ENCODE results near the gene OOSP4A.
"Not testable (repeated sequence)": the region's sequence is repeated elsewhere in the genome, so short reads cannot be mapped to it uniquely, and the experiment has no call there.

The OOSP4A gene

DNA sequence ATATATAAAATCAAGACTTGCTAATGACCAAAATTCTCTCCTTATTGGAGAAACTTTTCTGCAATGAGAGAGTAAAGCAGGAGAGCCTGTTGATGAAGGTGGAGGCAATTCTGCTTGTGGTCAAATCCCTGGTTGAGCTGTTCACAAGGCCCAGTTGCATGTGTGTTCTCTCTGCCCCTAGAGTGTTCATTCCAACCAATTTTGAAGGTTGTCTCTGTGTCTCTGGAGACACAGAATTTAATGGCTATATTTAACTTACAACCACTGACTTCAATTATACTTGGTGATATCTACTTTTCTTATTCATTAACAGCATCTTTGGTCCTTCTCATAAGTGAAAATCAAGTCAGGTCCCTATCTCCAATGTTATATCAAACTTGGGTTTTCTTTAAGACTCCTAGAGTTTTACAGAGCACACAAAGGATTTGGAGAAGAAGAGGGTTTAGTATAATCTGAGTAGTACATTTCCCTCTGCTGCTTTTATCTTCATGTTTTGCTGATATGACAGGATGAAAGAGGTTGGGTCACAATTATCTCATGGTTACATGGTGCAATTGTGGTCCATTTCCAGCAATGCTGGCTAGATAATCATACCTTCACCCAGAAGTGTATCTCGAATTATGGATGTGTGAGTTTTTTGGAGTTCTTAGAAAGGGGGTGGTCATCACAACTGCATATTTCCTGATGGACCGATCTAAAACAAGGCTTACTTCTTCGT lies 4.0 kb downstream of the OOSP4A start:
- no peaks in the 10 kb centered on the region for H4K20me1 ChIP-seq
- no peaks in the 10 kb centered on the region for H3K27me3 ChIP-seq
- TF ChIP-seq Cebpa-rat (IDR thresholded peaks at IDR 0.05): no peak
- no peak overlapping the region for H3K4me2 ChIP-seq
- no peaks in the 10 kb centered on the region for H3K9me3 ChIP-seq (replicated peaks in 1 of 11)
- H3K4me1 ChIP-seq: no peaks in the 10 kb centered on the region
- H3K36me3 ChIP-seq: no peaks in the 10 kb centered on the region
- H3K9ac ChIP-seq: no peak overlapping the region
- H3K4me3 ChIP-seq: no peak overlapping the region
- H3K27ac ChIP-seq: no peak overlapping the region

DNA sequence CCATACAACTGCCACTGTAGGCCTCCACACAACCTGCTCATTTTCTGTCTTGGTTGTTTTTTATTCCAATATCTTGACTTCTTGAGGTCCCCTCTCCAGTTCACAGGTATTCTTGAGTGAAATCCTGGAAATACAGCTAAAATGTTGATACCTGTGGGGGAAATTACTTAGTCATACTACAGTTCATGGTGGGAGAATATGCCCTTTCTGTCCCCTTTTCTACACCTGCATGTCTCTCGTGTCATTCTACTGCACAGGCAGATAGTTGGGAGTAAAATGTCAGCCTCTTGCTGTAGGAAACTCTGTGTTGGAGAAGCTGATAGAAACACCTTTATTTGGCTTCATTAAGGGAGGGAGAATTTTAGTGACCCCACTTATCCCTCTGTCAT lies 4.6 kb downstream of the OOSP4A start:
- H3K4me1 ChIP-seq: no peaks in the 10 kb centered on the region
- no peaks in the 10 kb centered on the region for H3K36me3 ChIP-seq
- H3K4me3 ChIP-seq: no peak overlapping the region
- no peak overlapping the region for H3K27ac ChIP-seq
- H3K9me3 ChIP-seq (replicated peaks in 1 of 11): no peaks in the 10 kb centered on the region
- H3K4me2 ChIP-seq: no peak overlapping the region
- H3K27me3 ChIP-seq: no peaks in the 10 kb centered on the region
- H3K9ac ChIP-seq: no peak overlapping the region
- no peak for TF ChIP-seq Cebpa-rat (IDR thresholded peaks at IDR 0.05)
- H4K20me1 ChIP-seq: no peaks in the 10 kb centered on the region

DNA sequence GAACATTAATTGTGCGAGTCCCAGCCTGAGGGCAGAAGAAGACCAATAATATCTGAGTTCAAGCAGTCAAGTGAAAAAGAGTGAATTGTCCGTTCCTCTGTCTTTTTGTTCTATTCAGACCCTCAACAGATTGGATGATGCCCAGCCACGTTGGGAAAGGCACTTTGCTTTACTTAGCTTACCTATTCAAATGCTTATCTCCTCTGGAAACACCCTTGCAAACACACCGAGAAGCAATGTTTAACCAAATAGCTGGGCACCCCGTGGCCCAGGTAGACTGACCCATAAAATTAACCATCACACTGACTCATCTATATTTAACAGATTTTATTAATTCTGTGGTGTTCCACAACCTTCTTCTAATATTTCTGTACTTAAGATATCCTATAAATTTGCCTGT lies 9.3 kb downstream of the OOSP4A start:
- H3K4me3 ChIP-seq: no peak overlapping the region
- H3K27me3 ChIP-seq: no peaks in the 10 kb centered on the region
- TF ChIP-seq Cebpa-rat (IDR thresholded peaks at IDR 0.05): no peak
- H3K4me1 ChIP-seq: no peaks in the 10 kb centered on the region
- no peak overlapping the region for H3K4me2 ChIP-seq
- no peak overlapping the region for H3K9ac ChIP-seq
- H3K36me3 ChIP-seq: no peaks in the 10 kb centered on the region
- H3K27ac ChIP-seq: no peak overlapping the region
- H4K20me1 ChIP-seq: no peaks in the 10 kb centered on the region
- H3K9me3 ChIP-seq (replicated peaks in 1 of 11): no peaks in the 10 kb centered on the region

DNA sequence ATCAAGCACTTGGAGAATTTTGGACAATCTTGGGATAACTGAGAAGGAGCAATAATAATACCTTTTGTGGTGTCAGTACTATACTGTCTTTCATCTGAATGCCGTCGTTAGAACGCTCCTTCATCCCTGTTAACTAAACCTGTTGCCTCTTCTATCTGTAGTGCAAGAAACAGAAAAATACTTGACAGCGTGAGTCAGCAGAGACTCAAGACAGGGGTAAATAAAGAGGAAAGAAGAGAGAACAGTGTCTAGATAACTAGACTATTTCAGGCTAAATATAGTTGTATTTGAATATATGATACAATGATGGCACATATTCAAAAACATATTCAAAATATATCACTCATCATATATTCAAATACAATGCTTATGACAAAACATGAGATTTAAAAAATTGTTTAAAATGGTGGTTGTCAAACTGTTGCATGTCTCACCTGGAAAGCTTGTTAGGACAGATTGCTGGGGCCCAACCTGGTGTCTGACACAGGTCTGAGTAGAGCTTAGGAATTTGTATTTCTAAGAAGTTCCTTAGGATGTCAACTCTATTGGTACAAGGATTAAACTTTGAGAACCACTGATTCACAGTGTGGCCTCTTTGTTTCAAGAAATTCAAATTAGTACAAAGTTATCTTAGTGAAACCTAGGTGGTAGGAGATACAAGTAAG lies 17.4 kb downstream of the OOSP4A start:
- H3K27ac ChIP-seq: no peak overlapping the region

DNA sequence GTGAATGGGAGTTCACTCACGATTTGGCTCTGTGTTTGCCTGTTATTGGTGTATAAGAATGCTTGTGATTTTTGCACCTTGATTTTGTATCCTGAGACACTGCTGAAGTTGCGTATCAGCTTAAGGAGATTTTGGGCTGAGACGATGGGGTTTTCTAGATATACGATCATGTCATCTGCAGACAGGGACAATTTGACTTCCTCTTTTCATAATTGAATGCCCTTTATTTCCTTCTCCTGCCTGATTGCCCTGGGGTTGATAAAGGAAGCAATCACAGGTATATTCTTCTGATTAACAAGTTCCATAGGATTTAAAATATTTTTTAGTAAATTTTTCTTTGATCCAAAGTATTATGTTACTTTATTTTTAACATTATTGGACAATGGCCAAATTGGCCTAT lies 18.2 kb downstream of the OOSP4A start:
- not testable (repeated sequence) for H3K27ac ChIP-seq; H3K9me3 ChIP-seq (replicated peaks in 1 of 11); H3K4me3 ChIP-seq

More for the DNA sequence above, 17.4 kb downstream of the OOSP4A start:
- H4K20me1 ChIP-seq: no peaks in the 10 kb centered on the region
- no peak overlapping the region for H3K9ac ChIP-seq
- H3K9me3 ChIP-seq (replicated peaks in 1 of 11): no peaks in the 10 kb centered on the region
- H3K36me3 ChIP-seq: no peaks in the 10 kb centered on the region
- no peak for TF ChIP-seq Cebpa-rat (IDR thresholded peaks at IDR 0.05)
- H3K27me3 ChIP-seq: no peaks in the 10 kb centered on the region
- no peak overlapping the region for H3K4me2 ChIP-seq
- H3K4me3 ChIP-seq: no peak overlapping the region
- no peaks in the 10 kb centered on the region for H3K4me1 ChIP-seq

DNA sequence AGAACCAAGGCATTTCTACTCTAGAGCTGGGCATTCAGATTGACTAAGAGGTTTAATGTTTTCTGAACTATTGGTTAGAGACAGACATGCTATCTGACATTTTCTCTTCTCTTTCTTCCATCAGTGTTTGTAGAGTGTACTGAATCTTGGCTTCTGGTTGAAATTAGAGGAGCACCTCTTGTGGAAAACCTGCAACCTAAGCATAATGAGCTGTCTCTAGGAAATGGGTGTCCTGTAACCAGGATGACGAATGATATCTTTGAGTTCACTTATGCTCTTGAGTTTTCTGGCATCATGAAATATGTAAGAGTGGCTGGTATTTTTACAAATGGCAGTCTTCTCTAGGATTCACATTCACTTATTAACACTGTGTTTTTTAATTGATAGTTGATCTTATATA lies 19.4 kb downstream of the OOSP4A start:
- no peaks in the 10 kb centered on the region for H3K36me3 ChIP-seq
- H3K9me3 ChIP-seq (replicated peaks in 1 of 11): no peaks in the 10 kb centered on the region
- no peaks in the 10 kb centered on the region for H4K20me1 ChIP-seq
- H3K9ac ChIP-seq: no peak overlapping the region
- H3K4me3 ChIP-seq: no peak overlapping the region
- H3K4me1 ChIP-seq: no peaks in the 10 kb centered on the region
- no peaks in the 10 kb centered on the region for H3K27me3 ChIP-seq
- no peak overlapping the region for H3K4me2 ChIP-seq
- H3K27ac ChIP-seq: no peak overlapping the region
- no peak for TF ChIP-seq Cebpa-rat (IDR thresholded peaks at IDR 0.05)

More for the DNA sequence above, 18.2 kb downstream of the OOSP4A start:
- H4K20me1 ChIP-seq, H3K9ac ChIP-seq, H3K4me2 ChIP-seq, H3K27me3 ChIP-seq, H3K36me3 ChIP-seq, H3K4me1 ChIP-seq: not testable (repeated sequence)

DNA sequence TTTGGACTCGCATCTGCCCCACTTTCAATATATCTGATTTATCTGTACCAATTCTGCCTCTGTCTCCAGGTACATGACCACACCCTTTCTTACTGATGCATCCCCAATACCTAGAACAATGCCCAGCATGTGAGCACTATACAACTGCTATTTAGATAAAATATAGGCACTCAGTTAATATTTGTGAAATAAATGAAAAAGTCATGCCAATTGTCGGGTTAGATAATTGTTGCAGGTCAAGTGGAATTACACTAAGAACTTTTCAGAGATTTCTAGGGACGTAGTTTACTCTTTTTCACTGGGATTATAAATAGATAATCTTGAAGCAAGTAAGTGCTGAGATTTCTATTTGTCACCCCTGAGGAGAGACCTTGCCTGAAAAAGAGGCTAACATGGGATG lies 20.5 kb downstream of the OOSP4A start:
- H3K4me1 ChIP-seq: no peaks in the 10 kb centered on the region
- H3K4me3 ChIP-seq: no peak overlapping the region
- no peaks in the 10 kb centered on the region for H3K27me3 ChIP-seq
- H3K36me3 ChIP-seq: no peaks in the 10 kb centered on the region
- no peak overlapping the region for H3K27ac ChIP-seq
- H4K20me1 ChIP-seq: no peaks in the 10 kb centered on the region
- no peak for TF ChIP-seq Cebpa-rat (IDR thresholded peaks at IDR 0.05)
- no peak overlapping the region for H3K9ac ChIP-seq
- H3K9me3 ChIP-seq (replicated peaks in 1 of 11): peaks cover 0 to 6% (median 4%) of the 10 kb centered on the region in 11 experiments; a peak in 12 of 22 replicates
- no peak overlapping the region for H3K4me2 ChIP-seq

DNA sequence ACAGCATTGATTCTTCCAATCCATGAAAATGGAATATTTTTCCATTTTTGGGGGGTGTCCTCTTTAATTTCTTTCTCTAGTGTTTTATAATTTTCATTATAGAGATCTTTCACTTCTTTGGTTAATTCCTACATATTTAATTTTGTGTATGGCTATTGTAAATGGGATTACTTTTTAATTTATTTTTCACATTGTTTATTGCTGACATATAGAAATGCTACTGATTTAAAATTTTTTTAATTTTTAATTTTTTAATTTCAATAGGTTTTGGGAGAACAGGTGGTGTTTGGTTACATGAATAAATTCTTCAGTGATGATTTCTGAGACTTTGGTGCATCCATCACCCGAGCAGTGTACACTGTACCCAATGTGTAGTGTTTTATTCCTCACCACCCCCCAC lies 26.6 kb downstream of the OOSP4A start:
- Histone ChIP-seq H3K9me3 (replicated peaks in 1 of 11) (peaks cover 42 to 54% (median 48%) of the 10 kb centered on the region in 11 experiments), H3K27me3 (no peaks in the 10 kb centered on the region), H3K4me1 (peaks cover 0 to 6% (median 0%) of the 10 kb centered on the region in 10 experiments; a peak in 1 of 20 replicates), H3K4me3 (no peak overlapping the region), H3K4me2 (no peak overlapping the region), H4K20me1 (no peaks in the 10 kb centered on the region), H3K36me3 (no peaks in the 10 kb centered on the region), H3K27ac (no peak overlapping the region), H3K9ac (no peak overlapping the region)
- TF ChIP-seq Cebpa-rat (IDR thresholded peaks at IDR 0.05): no peak

DNA sequence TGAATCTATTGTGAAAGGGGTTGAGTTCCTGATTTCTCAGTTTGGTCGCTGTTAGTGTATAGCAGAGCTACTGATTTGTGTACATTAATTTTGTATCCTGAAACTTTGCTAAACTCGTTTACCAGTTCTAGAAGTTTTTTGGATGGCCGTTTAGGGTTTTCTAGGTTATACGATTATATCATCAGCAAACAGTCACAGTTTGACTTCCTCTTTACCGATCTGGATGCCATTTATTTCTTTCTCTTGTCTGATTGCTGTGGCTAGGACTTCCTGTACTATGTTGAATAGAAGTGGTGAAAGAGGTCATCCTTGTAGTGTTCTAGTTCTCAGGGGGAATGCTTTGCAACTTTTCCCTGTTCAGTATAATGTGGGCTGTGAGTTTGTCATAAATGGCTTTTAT lies 28.6 kb downstream of the OOSP4A start:
- Histone ChIP-seq H4K20me1 (no peaks in the 10 kb centered on the region), H3K4me1 (peaks cover 0 to 6% (median 0%) of the 10 kb centered on the region in 10 experiments; a peak in 1 of 20 replicates), H3K9ac (no peak overlapping the region), H3K4me2 (0 out of 22 replicates have a peak overlapping the region, but pooled peaks of 1 of the 11 experiments have one; percentile 10), H3K27me3 (no peaks in the 10 kb centered on the region), H3K36me3 (no peaks in the 10 kb centered on the region), H3K9me3 (replicated peaks in 1 of 11) (peaks cover 42 to 54% (median 48%) of the 10 kb centered on the region in 11 experiments), H3K27ac (no peak overlapping the region), H3K4me3 (no peak overlapping the region)
- TF ChIP-seq Cebpa-rat (IDR thresholded peaks at IDR 0.05): no peak

DNA sequence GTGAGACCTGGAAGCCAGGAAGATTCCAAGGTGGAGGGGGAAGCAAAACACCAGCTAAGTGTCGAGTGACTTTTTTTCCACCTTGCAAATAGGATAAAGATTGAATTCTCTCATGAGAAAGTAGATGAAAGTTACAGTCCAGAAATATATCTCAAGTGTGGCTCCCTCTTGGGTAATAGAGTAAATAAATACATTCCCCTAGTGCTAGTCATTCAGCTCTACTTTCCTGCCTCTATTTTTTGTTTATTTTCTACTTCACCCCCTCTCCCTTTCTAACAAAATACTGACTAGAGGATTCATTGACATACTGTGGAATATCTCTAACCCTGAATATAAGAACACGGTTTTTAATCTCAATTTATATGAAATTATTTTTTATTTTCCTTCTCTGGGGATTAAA lies 34.0 kb downstream of the OOSP4A start:
- Histone ChIP-seq H3K4me1 (peaks cover 0 to 2% (median 0%) of the 10 kb centered on the region in 10 experiments; a peak in 1 of 20 replicates), H3K4me2 (no peak overlapping the region), H3K27ac (no peak overlapping the region), H4K20me1 (no peaks in the 10 kb centered on the region), H3K4me3 (no peak overlapping the region), H3K36me3 (no peaks in the 10 kb centered on the region), H3K9ac (no peak overlapping the region), H3K9me3 (replicated peaks in 1 of 11) (peaks cover 9 to 37% (median 13%) of the 10 kb centered on the region in 11 experiments; a peak in 20 of 22 replicates), H3K27me3 (no peaks in the 10 kb centered on the region)
- no peak for TF ChIP-seq Cebpa-rat (IDR thresholded peaks at IDR 0.05)
